HG03571 (cell line): ENCODE data around the gene NDUFS4.
"Not testable (repeated sequence)": the region's sequence is repeated elsewhere in the genome, so short reads cannot be mapped to it uniquely, and the experiment has no call there.

Experiments used
- ATAC-seq: cut with Tn5 transposase; IDR thresholded peaks from one replicate; pipeline ENCODE4 v1.9.1; 2021; ENCODE audit not compliant: unreplicated experiment

The NDUFS4 gene

GRCh38 chr5:53575101-53575500, 14.7 kb downstream of the NDUFS4 start:
- no peak for ATAC-seq

GRCh38 chr5:53575831-53576230, 15.4 kb downstream of the NDUFS4 start:
- no peak for ATAC-seq

GRCh38 chr5:53576674-53577073, 16.2 kb downstream of the NDUFS4 start:
- ATAC-seq: no peak

GRCh38 chr5:53578854-53579253, 18.4 kb downstream of the NDUFS4 start:
- ATAC-seq: no peak

GRCh38 chr5:53580547-53580946, 20.1 kb downstream of the NDUFS4 start:
- ATAC-seq: no peak

- no peak for ATAC-seq
Observed at GRCh38 chr5:53582225-53582624, 21.8 kb downstream of the NDUFS4 start.

GRCh38 chr5:53590759-53591158, 30.3 kb downstream of the NDUFS4 start:
- ATAC-seq: no peak

- ATAC-seq: no peak
Observed at GRCh38 chr5:53594419-53594818, 34.0 kb downstream of the NDUFS4 start.

- ATAC-seq: no peak
Observed at GRCh38 chr5:53597894-53598293, 37.5 kb downstream of the NDUFS4 start.

- ATAC-seq: no peak
Observed at GRCh38 chr5:53601570-53601969, 41.1 kb downstream of the NDUFS4 start.

- ATAC-seq: no peak
Observed at GRCh38 chr5:53603009-53603687, 42.7 kb downstream of the NDUFS4 start.

GRCh38 chr5:53604309-53604708, 43.9 kb downstream of the NDUFS4 start:
- ATAC-seq: no peak

- ATAC-seq: no peak
Observed at GRCh38 chr5:53607886-53608285, 47.4 kb downstream of the NDUFS4 start.

GRCh38 chr5:53608897-53609296, 48.5 kb downstream of the NDUFS4 start:
- not testable (repeated sequence) for ATAC-seq

GRCh38 chr5:53613061-53613460, 52.6 kb downstream of the NDUFS4 start:
- no peak for ATAC-seq

- no peak for ATAC-seq
Observed at GRCh38 chr5:53613536-53613935, 53.1 kb downstream of the NDUFS4 start.

GRCh38 chr5:53614376-53614885, 54.0 kb downstream of the NDUFS4 start:
- no peak for ATAC-seq

- ATAC-seq: no peak
Observed at GRCh38 chr5:53616939-53617549, 56.6 kb downstream of the NDUFS4 start.

- no peak for ATAC-seq
Observed at GRCh38 chr5:53631251-53631650, 70.8 kb downstream of the NDUFS4 start.

- ATAC-seq: no peak
Observed at GRCh38 chr5:53642061-53642460, 81.6 kb downstream of the NDUFS4 start.

GRCh38 chr5:53643445-53643844, 83.0 kb downstream of the NDUFS4 start:
- no peak for ATAC-seq

GRCh38 chr5:53645078-53645477, 84.6 kb downstream of the NDUFS4 start:
- no peak for ATAC-seq

GRCh38 chr5:53649352-53649751, 88.9 kb downstream of the NDUFS4 start:
- ATAC-seq: no peak
